Bronchial epithelial cell (primary cell): Measurements from ENCODE around the gene PRRT1B. TPM values are rescaled to one million over a fixed set of nuclear protein-coding genes. Genes with fewer than 3 reads are reported as not detected.

ENCODE experiments used
- DNase-seq: peaks from one replicate; pipeline ENCODE4 v3.0.0-alpha.2; 2010; ENCODE audit warnings: low read depth
- FAIRE-seq: peaks from 2 replicates; lab custom pipeline; 2011; peaks lifted over from hg19 to GRCh38; lab: Jason Lieb, UNC
- H3K27me3 ChIP-seq: 2 replicates; pipeline ENCODE4 v1.5.1; 2011; ENCODE audit warnings: low read length; ENCODE audit not compliant: control insufficient read depth, insufficient read depth
- H3K36me3 ChIP-seq: 2 replicates; pipeline ENCODE4 v1.5.1; 2011; ENCODE audit warnings: low read length; ENCODE audit not compliant: control insufficient read depth, insufficient read depth
- H3K4me3 ChIP-seq: 2 replicates; pipeline ENCODE4 v1.5.1; 2011; ENCODE audit warnings: mild to moderate bottlenecking, low read depth, low read length, control low read depth
- CTCF ChIP-seq: IDR thresholded peaks from 2 replicates; pipeline ENCODE4 v1.5.1; 2011; ENCODE audit warnings: mild to moderate bottlenecking, moderate library complexity, low read length, control low read depth, inconsistent platforms; ENCODE audit not compliant: insufficient read depth, severe bottlenecking
- total RNA-seq: library from RNA; depleted of rRNA; stranded (reverse); fragments of >200 nt; gene quantifications from 2 replicates; pipeline ENCODE4 v1.2.1, GENCODE V29; 2014

The PRRT1B gene
- total RNA-seq, 1 donor from 2014 or later, result not detected

GRCh38 chr9:131518553-131518952 is 26.8 kb upstream of the PRRT1B start:
- Histone ChIP-seq H3K4me3 (no peak overlapping the region), H3K36me3 (peaks cover 29% of the 10 kb centered on the region), H3K27me3 (no peaks in the 10 kb centered on the region)
- no peak for FAIRE-seq
- TF ChIP-seq CTCF, result no peak
- DNase-seq, result no peak

- peaks cover 29% of the 10 kb centered on the region for H3K36me3 ChIP-seq
- H3K4me3 ChIP-seq, result no peak overlapping the region
- FAIRE-seq (no peak), DNase-seq (no peak)
- no peaks in the 10 kb centered on the region for H3K27me3 ChIP-seq
- no peak for TF ChIP-seq CTCF
Observed at GRCh38 chr9:131520503-131520902, 24.8 kb upstream of the PRRT1B start.

- Histone ChIP-seq H3K4me3 (no peak overlapping the region), H3K27me3 (no peaks in the 10 kb centered on the region), H3K36me3 (peaks cover 31% of the 10 kb centered on the region)
- no peak for DNase-seq
- no peak for TF ChIP-seq CTCF
- FAIRE-seq, result peak; percentile 13
Observed at GRCh38 chr9:131521203-131521602, 24.1 kb upstream of the PRRT1B start.

GRCh38 chr9:131521822-131522221 is 23.5 kb upstream of the PRRT1B start:
- DNase-seq, result no peak
- Histone ChIP-seq H3K27me3 (no peaks in the 10 kb centered on the region), H3K4me3 (no peak overlapping the region), H3K36me3 (peaks cover 33% of the 10 kb centered on the region)
- no peak for TF ChIP-seq CTCF
- FAIRE-seq, result no peak

- TF ChIP-seq CTCF, result no peak
- FAIRE-seq (no peak), DNase-seq (no peak)
- H3K4me3 ChIP-seq, result no peak overlapping the region
- H3K27me3 ChIP-seq, result no peaks in the 10 kb centered on the region
- H3K36me3 ChIP-seq, result peaks cover 33% of the 10 kb centered on the region
Observed at GRCh38 chr9:131522257-131523085, 22.9 kb upstream of the PRRT1B start.

GRCh38 chr9:131523086-131523388 is 22.3 kb upstream of the PRRT1B start:
- no peak overlapping the region for H3K4me3 ChIP-seq
- FAIRE-seq, result peak; percentile 7
- DNase-seq, result no peak
- no peaks in the 10 kb centered on the region for H3K27me3 ChIP-seq
- TF ChIP-seq CTCF, result no peak
- H3K36me3 ChIP-seq, result peaks cover 32% of the 10 kb centered on the region
